HCT116 (cell line): ENCODE data around the gene ABHD17C.

ENCODE experiments used
- EZH2 ChIP-seq: fragments of 200-600 bp; sonication (generic); IDR thresholded peaks from 2 replicates; pipeline ENCODE4 v1.6.1; 2017; ENCODE audit warnings: antibody characterized with exemption, mixed run types
- FOSL1 ChIP-seq: IDR thresholded peaks from 2 replicates; pipeline ENCODE4 v1.6.1; 2012; ENCODE audit warnings: low read depth
- POLR2A ChIP-seq: IDR thresholded peaks from 2 replicates; pipeline ENCODE4 v1.7.0; 2011; ENCODE audit warnings: borderline replicate concordance; ENCODE audit not compliant: insufficient read depth, insufficient read length; ENCODE audit errors: extremely low read depth
- POLR2AphosphoS5 ChIP-seq: IDR thresholded peaks from 2 replicates; pipeline ENCODE4 v1.6.1; 2011; ENCODE audit warnings: mild to moderate bottlenecking, low read depth, low read length, moderate library complexity
- TCF7L2 ChIP-seq: IDR thresholded peaks from 2 replicates; pipeline ENCODE4 v1.7.0; 2011; ENCODE audit warnings: borderline replicate concordance, inconsistent platforms; ENCODE audit not compliant: insufficient read depth, insufficient read length; ENCODE audit errors: extremely low read depth
- TF ChIP-seq, protein P1 (sequence below): IDR thresholded peaks from 2 replicates; pipeline ENCODE4 v1.6.1; 2012
- TF ChIP-seq, protein P2 (sequence below), 3 experiments: fragments of 200-600 bp in 1 of 3; sonication (generic) in 1 of 3; IDR thresholded peaks in 2 of 3; conservative IDR thresholded peaks in 1 of 3; 2 replicates each; pipeline ENCODE4 v1.5.1; 2012 to 2017; ENCODE audit warnings: low read depth in 2 of 3, low read length in 2 of 3, antibody characterized with exemption in 1 of 3, borderline replicate concordance in 1 of 3, control low read depth in 1 of 3, mild to moderate bottlenecking in 1 of 3, mixed read lengths in 1 of 3, mixed run types in 1 of 3, moderate library complexity in 1 of 3; ENCODE audit not compliant: insufficient read depth in 1 of 3

DNA sequence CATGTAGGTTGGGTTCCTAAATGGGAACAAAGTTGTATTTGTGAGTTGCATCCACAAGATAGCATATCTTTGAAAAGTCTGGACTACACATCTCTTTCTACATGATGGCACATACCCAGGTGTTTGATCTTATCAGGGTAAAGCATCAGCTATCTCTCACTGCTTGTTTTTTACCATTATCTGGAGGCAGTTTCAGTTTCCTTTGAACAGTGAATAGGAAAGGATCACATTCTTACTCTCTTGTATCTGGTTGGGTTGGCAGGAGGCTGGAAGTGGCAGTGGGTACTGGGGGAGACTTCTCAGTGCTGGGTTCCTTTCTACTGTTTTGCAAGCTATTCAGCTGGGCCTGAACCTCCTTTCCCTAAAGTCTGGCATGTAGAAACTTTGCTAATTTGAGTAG lies 88.2 kb downstream of the ABHD17C start:
- TF ChIP-seq, protein P1, sequence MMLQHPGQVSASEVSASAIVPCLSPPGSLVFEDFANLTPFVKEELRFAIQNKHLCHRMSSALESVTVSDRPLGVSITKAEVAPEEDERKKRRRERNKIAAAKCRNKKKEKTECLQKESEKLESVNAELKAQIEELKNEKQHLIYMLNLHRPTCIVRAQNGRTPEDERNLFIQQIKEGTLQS: no peak
- TF ChIP-seq, protein P2, sequence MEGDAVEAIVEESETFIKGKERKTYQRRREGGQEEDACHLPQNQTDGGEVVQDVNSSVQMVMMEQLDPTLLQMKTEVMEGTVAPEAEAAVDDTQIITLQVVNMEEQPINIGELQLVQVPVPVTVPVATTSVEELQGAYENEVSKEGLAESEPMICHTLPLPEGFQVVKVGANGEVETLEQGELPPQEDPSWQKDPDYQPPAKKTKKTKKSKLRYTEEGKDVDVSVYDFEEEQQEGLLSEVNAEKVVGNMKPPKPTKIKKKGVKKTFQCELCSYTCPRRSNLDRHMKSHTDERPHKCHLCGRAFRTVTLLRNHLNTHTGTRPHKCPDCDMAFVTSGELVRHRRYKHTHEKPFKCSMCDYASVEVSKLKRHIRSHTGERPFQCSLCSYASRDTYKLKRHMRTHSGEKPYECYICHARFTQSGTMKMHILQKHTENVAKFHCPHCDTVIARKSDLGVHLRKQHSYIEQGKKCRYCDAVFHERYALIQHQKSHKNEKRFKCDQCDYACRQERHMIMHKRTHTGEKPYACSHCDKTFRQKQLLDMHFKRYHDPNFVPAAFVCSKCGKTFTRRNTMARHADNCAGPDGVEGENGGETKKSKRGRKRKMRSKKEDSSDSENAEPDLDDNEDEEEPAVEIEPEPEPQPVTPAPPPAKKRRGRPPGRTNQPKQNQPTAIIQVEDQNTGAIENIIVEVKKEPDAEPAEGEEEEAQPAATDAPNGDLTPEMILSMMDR (IDR thresholded peaks at IDR 0.05 in 2 of 3, conservative IDR thresholded peaks at IDR 0.05 in 1 of 3; ENCODE audit: borderline replicate concordance in 1 of 3, insufficient read depth in 1 of 3, low read depth in 2 of 3, low read length in 2 of 3): no peak
- no peak for TF ChIP-seq POLR2AphosphoS5
- TF ChIP-seq EZH2: no peak
- no peak for TF ChIP-seq FOSL1
- no peak for TF ChIP-seq TCF7L2
- no peak for TF ChIP-seq POLR2A
